HG03060 (cell line): ENCODE data around the gene ANKZF1.

ENCODE experiments used
- ATAC-seq: cut with Tn5 transposase; IDR thresholded peaks from one replicate; pipeline ENCODE4 v1.9.1; 2021; ENCODE audit warnings: low read depth, moderate number of reproducible peaks; ENCODE audit not compliant: unreplicated experiment

The ANKZF1 gene

DNA sequence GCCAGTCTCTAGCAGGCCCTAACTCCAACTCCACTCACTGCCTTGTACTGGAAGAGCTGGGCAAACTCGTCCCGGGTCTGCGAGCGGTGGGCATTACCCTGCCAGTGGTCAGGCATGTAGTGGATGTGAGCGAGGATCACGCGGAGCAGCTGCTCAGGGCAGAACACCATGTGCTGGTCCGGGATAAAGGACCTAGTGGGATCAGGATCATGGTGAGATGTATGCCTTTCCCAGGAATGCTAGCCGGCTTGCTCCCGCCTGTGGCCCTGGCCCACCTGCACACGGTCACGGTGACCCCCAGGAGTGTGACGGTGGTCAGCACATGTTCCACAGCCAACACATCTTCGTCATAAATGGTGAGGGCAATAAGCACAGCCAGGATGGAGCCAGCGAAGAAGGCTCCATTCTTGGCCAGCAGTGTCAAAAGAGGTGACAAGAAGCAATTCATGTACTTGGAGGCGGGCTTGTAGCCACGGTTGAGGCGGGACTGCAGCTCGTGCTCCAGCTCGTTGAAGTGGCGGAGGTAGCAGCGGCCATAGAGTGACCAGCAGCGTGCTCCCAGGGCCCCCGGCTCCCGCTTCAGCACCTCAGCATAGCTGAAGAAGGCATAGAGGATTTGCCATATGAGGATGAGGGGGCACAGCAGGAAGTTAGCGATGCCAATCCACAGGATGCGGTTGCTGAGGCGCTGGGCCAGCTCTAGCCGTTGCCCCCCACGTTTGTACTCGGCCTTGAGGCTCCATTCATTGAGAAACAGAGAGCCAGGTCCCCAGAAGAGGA is 5.6 kb upstream of the ANKZF1 start:
- ATAC-seq = no peak

DNA sequence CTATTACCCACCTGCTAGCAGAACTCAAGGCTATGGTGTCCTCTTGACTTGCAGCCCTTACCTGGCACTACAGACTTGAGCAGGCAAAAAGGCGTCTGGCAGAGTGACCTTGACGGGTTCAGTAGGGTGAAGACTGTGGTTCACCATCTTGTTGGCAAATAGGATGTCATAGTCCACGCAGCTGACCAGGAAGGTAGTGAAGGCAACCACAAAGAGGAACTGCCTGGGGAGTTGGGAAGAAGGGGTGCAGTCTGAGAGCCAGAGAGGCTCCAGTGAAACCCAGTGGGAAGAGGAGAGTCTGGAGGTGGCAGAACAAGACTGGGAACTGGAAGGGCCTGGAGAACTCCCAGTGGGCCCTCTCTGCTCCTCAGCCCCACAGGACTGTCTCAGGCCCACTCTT is 4.3 kb upstream of the ANKZF1 start:
- ATAC-seq = no peak

DNA sequence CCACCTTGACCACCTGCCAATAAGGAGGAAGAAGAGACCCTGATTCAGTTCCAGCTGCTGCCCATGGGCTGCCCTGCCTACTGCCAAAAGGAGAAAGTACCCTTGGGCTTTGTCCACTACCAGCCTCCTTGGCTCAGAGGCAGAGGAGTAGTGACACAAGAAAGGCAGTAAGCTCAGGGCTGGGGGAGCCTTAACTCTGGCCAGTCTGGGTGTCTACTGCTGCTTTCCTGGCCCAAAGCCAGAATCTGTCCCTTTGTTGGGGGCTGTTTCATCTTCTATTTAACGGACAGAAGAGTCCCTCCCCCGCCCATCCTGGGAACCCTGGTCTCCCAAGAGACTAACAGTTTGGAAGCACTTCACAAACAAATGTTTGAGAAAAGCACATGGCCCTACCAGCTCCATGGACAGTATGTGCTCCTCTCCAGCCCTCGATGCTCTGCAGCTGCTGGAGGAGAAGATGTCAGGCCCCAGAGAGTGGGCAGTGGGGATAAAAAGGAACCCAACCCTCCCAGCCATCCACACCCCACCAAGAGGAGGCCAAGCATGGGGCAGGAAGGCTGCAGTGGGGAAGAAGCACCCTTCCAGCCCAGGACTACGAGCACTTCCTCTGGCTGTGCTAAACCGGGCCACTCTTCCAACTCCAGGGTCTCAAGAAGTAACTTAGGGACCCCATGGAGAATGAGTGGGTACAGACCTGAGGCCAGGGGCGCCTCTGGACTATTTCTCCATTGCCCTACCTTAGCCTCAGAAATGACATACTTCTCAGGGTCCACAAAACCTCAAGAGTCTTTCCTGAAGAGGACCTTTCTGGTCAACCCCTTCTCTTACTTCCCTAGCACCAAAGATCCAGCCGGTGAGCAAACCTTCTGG is 1.3 kb upstream of the ANKZF1 start:
- no peak for ATAC-seq

DNA sequence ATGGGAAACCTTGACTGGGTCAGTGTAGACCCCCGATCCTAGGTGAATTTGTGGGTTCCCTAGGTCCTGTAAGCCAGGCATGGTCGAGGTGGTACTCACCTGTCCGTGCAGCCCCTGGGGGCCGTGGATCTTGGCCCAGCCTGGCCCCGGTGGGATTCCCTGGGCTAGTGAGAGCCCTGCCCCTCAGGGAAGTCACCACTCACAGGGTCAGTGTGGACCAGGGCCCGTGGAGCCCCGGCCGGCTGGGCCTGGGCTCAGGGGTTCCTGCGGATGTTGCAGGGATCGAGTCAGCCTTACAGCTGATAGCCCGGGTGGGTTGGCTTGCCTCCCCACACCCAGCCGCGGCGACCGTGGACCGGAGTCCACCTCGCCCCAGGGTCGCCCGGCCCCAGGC is 698 bp upstream of the ANKZF1 start:
- ATAC-seq = no peak

GRCh38 chr2:219230059-219230540 is 494 bp downstream of the ANKZF1 start:
- no peak for ATAC-seq

- no peak for ATAC-seq
Measured at GRCh38 chr2:219234331-219234730, 4.7 kb downstream of the ANKZF1 start.

GRCh38 chr2:219243291-219243761 is 13.7 kb downstream of the ANKZF1 start:
- no peak for ATAC-seq

DNA sequence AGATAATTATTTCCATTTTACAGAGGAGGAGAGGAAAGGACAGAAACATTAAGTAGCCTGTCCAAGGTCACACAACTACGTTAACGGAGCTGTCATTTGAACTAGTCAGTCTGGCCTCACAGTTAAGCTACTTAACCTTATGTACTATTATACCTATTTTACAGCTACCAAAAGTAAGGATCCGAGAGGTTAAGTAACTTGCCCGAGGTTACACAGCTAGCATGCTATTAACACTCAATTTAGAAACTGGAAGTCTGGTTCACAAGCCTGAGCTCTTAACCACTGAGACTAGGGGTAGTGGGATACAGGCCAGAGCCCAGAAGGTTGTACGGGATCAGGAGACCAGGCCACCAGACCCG is 15.2 kb downstream of the ANKZF1 start:
- no peak for ATAC-seq

- peak; percentile 52 for ATAC-seq
Measured at GRCh38 chr2:219245148-219245898, 15.7 kb downstream of the ANKZF1 start, which contains the start of the genes GLB1L and STK16. Gene GLB1L (minus strand): TSS chr2:219245444. CDS start chr2:219243573, 1,871 bp downstream. Gene STK16 (plus strand): TSS chr2:219245479. CDS start chr2:219246000, 521 bp downstream.

DNA sequence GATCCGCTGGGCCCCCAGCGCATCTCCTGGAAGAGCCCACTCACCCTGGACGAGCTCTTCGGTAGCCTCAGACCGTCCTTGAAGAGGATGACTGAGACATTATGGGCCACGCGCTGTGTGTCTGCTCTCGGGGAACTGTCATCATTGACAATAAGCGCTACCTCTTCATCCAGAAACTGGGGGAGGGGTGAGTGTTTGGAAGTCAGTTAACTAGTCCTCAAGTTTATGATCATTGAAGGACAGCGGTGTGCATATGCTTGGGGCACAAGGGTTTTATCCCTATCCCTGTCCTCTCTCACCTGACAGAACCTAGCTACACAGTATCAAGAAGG is 16.3 kb downstream of the ANKZF1 start:
- ATAC-seq = no peak

DNA sequence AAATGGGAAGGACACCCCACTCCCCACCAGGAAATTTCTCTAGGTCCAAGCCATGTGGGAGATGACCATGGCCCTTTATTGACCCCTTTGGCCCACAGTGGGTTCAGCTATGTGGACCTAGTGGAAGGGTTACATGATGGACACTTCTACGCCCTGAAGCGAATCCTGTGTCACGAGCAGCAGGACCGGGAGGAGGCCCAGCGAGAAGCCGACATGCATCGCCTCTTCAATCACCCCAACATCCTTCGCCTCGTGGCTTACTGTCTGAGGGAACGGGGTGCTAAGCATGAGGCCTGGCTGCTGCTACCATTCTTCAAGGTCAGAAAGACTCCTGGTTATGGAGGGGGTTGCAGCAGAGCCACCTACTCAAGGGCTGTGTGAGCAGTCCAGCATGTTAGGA is 17.0 kb downstream of the ANKZF1 start:
- no peak for ATAC-seq

GRCh38 chr2:219247678-219248642 is 18.4 kb downstream of the ANKZF1 start:
- no peak for ATAC-seq

DNA sequence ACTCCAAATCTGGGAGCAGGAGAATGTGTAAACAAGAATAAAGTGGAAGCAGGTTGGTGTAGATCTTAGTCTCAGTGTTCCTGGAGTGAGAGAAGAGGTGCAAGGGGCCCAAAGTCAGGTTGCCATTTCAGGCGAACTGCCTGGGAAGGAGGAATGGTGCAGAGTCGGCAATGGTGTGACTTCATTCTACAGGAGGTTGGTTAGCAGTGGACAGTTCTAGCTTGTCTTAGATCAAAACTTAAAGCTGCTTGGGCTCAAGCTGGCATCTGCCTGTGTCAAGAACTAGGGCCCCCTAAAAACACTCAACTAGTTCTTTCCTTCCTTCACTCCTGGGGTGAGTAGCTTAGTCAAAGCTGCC is 19.2 kb downstream of the ANKZF1 start:
- ATAC-seq = no peak

GRCh38 chr2:219249203-219249980 is 19.8 kb downstream of the ANKZF1 start:
- peak; percentile 40 for ATAC-seq

GRCh38 chr2:219250049-219250781 is 20.6 kb downstream of the ANKZF1 start:
- no peak for ATAC-seq

GRCh38 chr2:219251656-219252055 is 22.1 kb downstream of the ANKZF1 start:
- ATAC-seq = no peak

- ATAC-seq = no peak
Measured at GRCh38 chr2:219252084-219252483, 22.5 kb downstream of the ANKZF1 start.

DNA sequence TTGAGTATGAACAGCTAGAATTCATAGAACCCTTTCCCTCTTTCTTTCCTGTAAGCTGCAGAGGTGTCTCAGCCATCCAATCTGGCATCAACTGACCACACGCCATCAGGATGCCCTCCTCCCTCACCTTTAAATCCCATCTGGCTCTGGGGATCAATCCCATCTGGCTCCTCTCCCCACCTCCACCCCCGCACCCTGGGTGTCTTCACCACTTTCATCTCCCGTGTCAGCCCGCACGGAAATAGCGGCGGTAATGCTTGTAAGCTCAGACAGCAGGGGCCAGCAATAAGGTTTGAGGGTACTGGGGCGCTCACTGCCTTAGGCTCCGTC is 22.9 kb downstream of the ANKZF1 start:
- ATAC-seq = no peak
